Ishikawa (cell line): ENCODE measurements around the gene ZNF227.

Source experiments
- CEBPB ChIP-seq: IDR thresholded peaks from 2 replicates; pipeline ENCODE4 v1.6.1; 2012
- CREB1 ChIP-seq: IDR thresholded peaks from 2 replicates; pipeline ENCODE4 v1.6.1; 2012; ENCODE audit warnings: low read depth
- EGR1 ChIP-seq: IDR thresholded peaks from 2 replicates; pipeline ENCODE4 v1.6.1; 2012
- EP300 ChIP-seq: IDR thresholded peaks from 2 replicates; pipeline ENCODE4 v1.6.1; 2012; ENCODE audit warnings: borderline replicate concordance
- FOXM1 ChIP-seq: IDR thresholded peaks from 2 replicates; pipeline ENCODE4 v1.6.1; 2012; ENCODE audit warnings: low read depth, borderline replicate concordance
- NFIC ChIP-seq: IDR thresholded peaks from 2 replicates; pipeline ENCODE4 v1.6.1; 2012
- RAD21 ChIP-seq: IDR thresholded peaks from 2 replicates; pipeline ENCODE4 v1.6.1; 2012; ENCODE audit warnings: low read depth
- REST ChIP-seq: IDR thresholded peaks from 2 replicates; pipeline ENCODE4 v1.6.1; 2012; ENCODE audit warnings: low read depth, mild to moderate bottlenecking
- TAF1 ChIP-seq: IDR thresholded peaks from 2 replicates; pipeline ENCODE4 v1.6.1; 2012; ENCODE audit warnings: low read depth, mild to moderate bottlenecking
- TCF12 ChIP-seq: IDR thresholded peaks from 2 replicates; pipeline ENCODE4 v1.6.1; 2012; ENCODE audit warnings: low read depth
- TEAD4 ChIP-seq: IDR thresholded peaks from 2 replicates; pipeline ENCODE4 v1.6.1; 2012
- USF1 ChIP-seq: IDR thresholded peaks from 2 replicates; pipeline ENCODE4 v1.6.1; 2012
- YY1 ChIP-seq: IDR thresholded peaks from 2 replicates; pipeline ENCODE4 v1.6.1; 2012; ENCODE audit warnings: low read depth
- ZBTB7A ChIP-seq: IDR thresholded peaks from 2 replicates; pipeline ENCODE4 v1.6.1; 2012; ENCODE audit warnings: low read depth
- TF ChIP-seq, protein P1 (sequence below): IDR thresholded peaks from 2 replicates; pipeline ENCODE4 v1.6.1; 2012

The ZNF227 gene

DNA sequence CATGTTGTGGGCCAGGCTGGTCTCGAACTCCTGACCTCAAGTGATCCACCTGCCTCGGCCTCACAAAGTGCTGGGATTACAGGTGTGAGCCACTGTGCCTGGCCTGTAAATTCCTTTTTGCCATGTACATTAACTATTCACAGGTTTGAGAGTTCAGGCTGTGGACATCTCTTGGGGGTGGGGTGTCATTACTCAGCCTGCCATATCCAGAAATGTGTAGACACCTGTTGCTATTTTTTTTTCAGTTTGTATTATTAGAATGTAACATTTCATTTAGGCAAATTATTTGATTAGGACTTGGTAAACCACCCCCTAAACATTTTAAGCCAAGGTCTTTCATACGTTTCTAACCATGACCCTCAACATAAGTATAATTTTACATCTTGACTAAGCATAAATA lies 20.5 kb downstream of the ZNF227 start:
- TF ChIP-seq, protein P1, sequence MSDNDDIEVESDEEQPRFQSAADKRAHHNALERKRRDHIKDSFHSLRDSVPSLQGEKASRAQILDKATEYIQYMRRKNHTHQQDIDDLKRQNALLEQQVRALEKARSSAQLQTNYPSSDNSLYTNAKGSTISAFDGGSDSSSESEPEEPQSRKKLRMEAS, result no peak
- TF ChIP-seq EP300 (no peak), ZBTB7A (no peak)

DNA sequence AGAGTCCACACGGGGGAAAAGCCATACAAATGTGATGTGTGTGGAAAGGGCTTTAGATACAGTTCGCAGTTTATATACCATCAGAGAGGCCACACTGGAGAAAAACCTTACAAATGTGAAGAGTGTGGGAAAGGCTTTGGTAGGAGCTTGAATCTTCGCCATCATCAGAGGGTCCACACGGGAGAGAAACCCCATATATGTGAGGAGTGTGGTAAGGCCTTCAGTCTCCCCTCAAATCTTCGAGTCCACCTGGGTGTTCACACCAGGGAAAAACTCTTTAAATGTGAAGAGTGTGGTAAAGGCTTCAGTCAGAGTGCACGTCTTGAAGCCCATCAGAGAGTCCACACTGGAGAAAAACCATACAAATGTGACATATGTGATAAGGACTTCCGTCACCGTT lies 24.1 kb downstream of the ZNF227 start:
- TF ChIP-seq EGR1 (no peak), TEAD4 (no peak), USF1 (no peak), EP300 (no peak), RAD21 (no peak), REST (no peak), FOXM1 (no peak), ZBTB7A (no peak), TAF1 (no peak), CEBPB (no peak), NFIC (no peak), YY1 (no peak), TCF12 (no peak), CREB1 (no peak)
- TF ChIP-seq, protein P1, result no peak

DNA sequence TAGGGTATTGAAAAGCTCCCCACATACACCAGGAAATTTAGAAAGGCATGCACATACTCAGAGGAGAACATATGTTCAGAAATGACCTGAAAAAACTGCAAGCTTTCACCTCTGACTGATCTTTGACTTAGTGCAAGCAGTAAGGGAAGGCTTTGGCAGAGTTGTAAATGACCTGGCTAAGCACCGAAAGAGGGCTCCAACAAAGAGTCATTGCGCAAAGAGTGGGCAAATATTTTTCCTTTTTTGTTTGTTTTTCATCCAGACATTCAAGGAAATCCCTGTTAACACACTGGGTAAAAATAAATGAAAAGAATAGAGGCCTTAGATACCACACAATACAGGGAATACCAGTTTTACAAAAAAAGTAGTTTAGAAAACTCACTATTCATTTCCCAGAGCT lies 42.2 kb downstream of the ZNF227 start:
- TF ChIP-seq USF1 (no peak), NFIC (no peak), FOXM1 (no peak), REST (no peak), RAD21 (no peak), TEAD4 (no peak), TAF1 (no peak), EP300 (no peak)
- TF ChIP-seq, protein P1, result no peak

DNA sequence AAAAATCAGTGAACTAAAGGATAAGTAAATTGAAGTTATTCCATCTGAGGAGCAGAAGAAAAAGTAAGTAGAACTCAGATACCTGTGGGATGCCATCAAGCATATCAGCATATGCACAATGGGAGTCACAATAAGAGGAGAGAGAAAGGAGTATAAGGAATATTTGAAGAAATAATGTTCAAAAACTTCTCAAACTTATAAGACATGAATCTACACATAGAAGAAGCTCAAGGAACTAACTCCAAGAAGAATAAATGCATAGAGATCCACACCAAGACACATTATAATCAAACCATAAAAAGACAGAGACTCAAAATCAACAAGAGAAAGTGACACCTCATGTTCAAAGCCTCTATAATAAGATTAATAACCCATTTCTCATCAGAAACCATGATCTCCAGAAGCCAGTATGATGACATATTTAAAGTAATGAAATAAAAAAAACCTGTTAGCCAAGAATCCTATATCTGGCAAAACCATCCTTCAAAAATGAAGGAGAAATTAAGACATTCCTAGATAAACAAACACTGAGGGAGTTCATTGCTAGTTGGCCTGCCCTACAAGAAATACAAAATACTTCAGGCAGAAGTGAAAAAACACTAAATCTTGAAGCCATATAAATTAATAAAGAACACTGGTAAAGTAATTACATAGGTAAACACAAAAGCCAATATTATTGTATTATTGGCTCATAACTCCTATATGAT lies 43.5 kb downstream of the ZNF227 start:
- TF ChIP-seq FOXM1, result no peak
- TF ChIP-seq, protein P1, result no peak
- no peak for TF ChIP-seq EP300
- TF ChIP-seq CEBPB, result no peak
- no peak for TF ChIP-seq YY1
- TF ChIP-seq USF1, result no peak
- TF ChIP-seq ZBTB7A, result no peak
- no peak for TF ChIP-seq TCF12
- no peak for TF ChIP-seq TEAD4
- no peak for TF ChIP-seq NFIC
- no peak for TF ChIP-seq RAD21
- no peak for TF ChIP-seq EGR1
- TF ChIP-seq TAF1, result no peak

GRCh38 chr19:44258136-44258535 lies 45.8 kb downstream of the ZNF227 start:
- TF ChIP-seq REST (no peak), RAD21 (no peak), ZBTB7A (no peak), YY1 (no peak), USF1 (no peak), CREB1 (no peak), TCF12 (no peak), EP300 (no peak), NFIC (no peak), TAF1 (no peak), FOXM1 (no peak), CEBPB (no peak), TEAD4 (no peak)
- TF ChIP-seq, protein P1, result no peak
